Progenitor cell of endocrine pancreas (in vitro differentiated cells): ENCODE measurements around the gene SERPINB5. TPM values are rescaled to one million over a fixed set of nuclear protein-coding genes. Genes with fewer than 3 reads are reported as not detected.

ENCODE experiments used
- DNase-seq: peaks from one replicate; pipeline ENCODE4 v3.0.0; 2021; ENCODE audit warnings: low spot score; ENCODE audit not compliant: unreplicated experiment
- H3K27ac Mint-ChIP-seq: 2 replicates; pipeline ENCODE4 v1.8.0; 2021; ENCODE audit warnings: mild to moderate bottlenecking, moderate library complexity, mixed read lengths
- H3K27me3 Mint-ChIP-seq: 2 replicates; pipeline ENCODE4 v1.8.0; 2021; ENCODE audit warnings: mixed read lengths
- H3K36me3 Mint-ChIP-seq: 2 replicates; pipeline ENCODE4 v1.8.0; 2022; ENCODE audit warnings: mixed read lengths; ENCODE audit not compliant: insufficient read depth
- H3K4me1 Mint-ChIP-seq: 2 replicates; pipeline ENCODE4 v1.8.0; 2021; ENCODE audit warnings: low read depth, mixed read lengths
- H3K4me3 Mint-ChIP-seq: 2 replicates; pipeline ENCODE4 v1.8.0; 2021; ENCODE audit warnings: low read depth, mild to moderate bottlenecking, moderate library complexity, mixed read lengths
- H3K9me3 Mint-ChIP-seq: 2 replicates; pipeline ENCODE4 v1.8.0; 2021; ENCODE audit warnings: low read depth, mixed read lengths
- CTCF ChIP-seq: fragments of 200-600 bp; sonication (generic); IDR thresholded peaks from one replicate; pipeline ENCODE4 v1.5.0; 2021; ENCODE audit warnings: antibody characterized with exemption, mild to moderate bottlenecking; ENCODE audit not compliant: unreplicated experiment
- total RNA-seq: library from RNA; stranded (reverse); gene quantifications from 2 replicates; pipeline ENCODE4 v1.2.1, GENCODE V29; 2021

The SERPINB5 gene
- total RNA-seq, 1 donor from 2014 or later: 0.22 TPM

- Mint-ChIP-seq H3K27ac (no peak overlapping the region), H3K9me3 (no peaks in the 10 kb centered on the region), H3K27me3 (peaks cover 5% of the 10 kb centered on the region), H3K36me3 (no peaks in the 10 kb centered on the region), H3K4me3 (no peak overlapping the region), H3K4me1 (no peaks in the 10 kb centered on the region)
- no peak for DNase-seq
- no peak for TF ChIP-seq CTCF
Observed at GRCh38 chr18:63438181-63438580, 38.6 kb upstream of the SERPINB5 start.

- Mint-ChIP-seq H3K36me3 (no peaks in the 10 kb centered on the region), H3K9me3 (no peaks in the 10 kb centered on the region), H3K4me1 (no peaks in the 10 kb centered on the region), H3K27ac (no peak overlapping the region), H3K27me3 (peaks cover 5% of the 10 kb centered on the region), H3K4me3 (no peak overlapping the region)
- TF ChIP-seq CTCF: peak; percentile 80
- DNase-seq: no peak
Observed at GRCh38 chr18:63439334-63439733, 37.4 kb upstream of the SERPINB5 start.

- Mint-ChIP-seq H3K4me1 (no peaks in the 10 kb centered on the region), H3K36me3 (no peaks in the 10 kb centered on the region), H3K27me3 (peaks cover 5% of the 10 kb centered on the region), H3K27ac (no peak overlapping the region), H3K4me3 (no peak overlapping the region), H3K9me3 (no peaks in the 10 kb centered on the region)
- no peak for DNase-seq
- no peak for TF ChIP-seq CTCF
Observed at GRCh38 chr18:63440219-63440618, 36.5 kb upstream of the SERPINB5 start.

GRCh38 chr18:63440881-63441280 is 35.9 kb upstream of the SERPINB5 start:
- H3K4me1 Mint-ChIP-seq: no peaks in the 10 kb centered on the region
- H3K4me3 Mint-ChIP-seq: no peak overlapping the region
- no peaks in the 10 kb centered on the region for H3K36me3 Mint-ChIP-seq
- peaks cover 5% of the 10 kb centered on the region for H3K27me3 Mint-ChIP-seq
- no peak for DNase-seq
- TF ChIP-seq CTCF: no peak
- no peaks in the 10 kb centered on the region for H3K9me3 Mint-ChIP-seq
- no peak overlapping the region for H3K27ac Mint-ChIP-seq

- Mint-ChIP-seq H3K9me3 (no peaks in the 10 kb centered on the region), H3K27ac (no peak overlapping the region), H3K36me3 (no peaks in the 10 kb centered on the region), H3K27me3 (peaks cover 5% of the 10 kb centered on the region), H3K4me3 (no peak overlapping the region), H3K4me1 (no peaks in the 10 kb centered on the region)
- no peak for TF ChIP-seq CTCF
- DNase-seq: no peak
Observed at GRCh38 chr18:63443829-63444228, 32.9 kb upstream of the SERPINB5 start.
